Natural killer cell treated with Interleukin-12 subunit alpha and Interleukin-12 subunit beta and Interleukin-15 and Interleukin-18, amount 100 ng/mL, for 72 hours (primary cell): ENCODE measurements around the gene HECW1. TPM values are rescaled to one million over a fixed set of nuclear protein-coding genes. Genes with fewer than 3 reads are reported as not detected.
"Not testable (repeated sequence)": the region's sequence is repeated elsewhere in the genome, so short reads cannot be mapped to it uniquely, and the experiment has no call there.

ENCODE experiments used
- ATAC-seq, 2 donors: fragments of 150-1000 bp; cut with Tn5 transposase in 1 of 2; sonication (Bioruptor Pico), chemical (Tn5 transposase) in 1 of 2; 2 replicates each; pipeline ENCODE4 v1.10.0; 2021
- DNase-seq: peaks from one replicate; pipeline ENCODE4 v3.0.0; 2022; ENCODE audit warnings: low spot score
- H3K27ac Mint-ChIP-seq, 2 donors: 1 replicate in 1 of 2; 2 replicates in 1 of 2; pipeline ENCODE4 v1.8.0; 2022; ENCODE audit warnings: mixed read lengths in 2 of 2, mild to moderate bottlenecking in 1 of 2, moderate library complexity in 1 of 2
- H3K27me3 Mint-ChIP-seq, 2 donors: 1 replicate in 1 of 2; 2 replicates in 1 of 2; pipeline ENCODE4 v1.8.0; 2022; ENCODE audit warnings: mixed read lengths in 2 of 2
- H3K36me3 Mint-ChIP-seq: one replicate; pipeline ENCODE4 v1.8.0; 2022; ENCODE audit warnings: mixed read lengths
- H3K4me1 Mint-ChIP-seq, 2 donors: 1 replicate in 1 of 2; 2 replicates in 1 of 2; pipeline ENCODE4 v1.8.0; 2022; ENCODE audit warnings: low read depth in 2 of 2, mixed read lengths in 2 of 2, mild to moderate bottlenecking in 1 of 2
- H3K4me3 Mint-ChIP-seq: one replicate; pipeline ENCODE4 v1.8.0; 2022; ENCODE audit warnings: mixed read lengths
- H3K9me3 Mint-ChIP-seq: 2 replicates; pipeline ENCODE4 v1.8.0; 2022; ENCODE audit warnings: mixed read lengths
- total RNA-seq, 2 donors: library from RNA; stranded (reverse); gene quantifications; one replicate each; pipeline ENCODE4 v1.2.3, GENCODE V29; 2022

The HECW1 gene
- total RNA-seq, 2 donors from 2014 or later, result not detected

GRCh38 chr7:43117861-43118260 is 5.4 kb downstream of the HECW1 start:
- Mint-ChIP-seq H3K4me3 (no peak overlapping the region), H3K27me3 (peaks cover 38 to 41% of the 10 kb centered on the region in 2 donors), H3K36me3 (no peaks in the 10 kb centered on the region), H3K27ac (no peak overlapping the region), H3K9me3 (no peaks in the 10 kb centered on the region), H3K4me1 (no peaks in the 10 kb centered on the region)
- DNase-seq (no peak), ATAC-seq (no peak)

GRCh38 chr7:43118313-43118712 is 5.9 kb downstream of the HECW1 start:
- H3K27me3 Mint-ChIP-seq, result peaks cover 38 to 41% of the 10 kb centered on the region in 2 donors
- ATAC-seq (no peak), DNase-seq (no peak)
- no peak overlapping the region for H3K27ac Mint-ChIP-seq
- no peaks in the 10 kb centered on the region for H3K36me3 Mint-ChIP-seq
- no peaks in the 10 kb centered on the region for H3K9me3 Mint-ChIP-seq
- no peak overlapping the region for H3K4me3 Mint-ChIP-seq
- H3K4me1 Mint-ChIP-seq, result no peaks in the 10 kb centered on the region

DNA sequence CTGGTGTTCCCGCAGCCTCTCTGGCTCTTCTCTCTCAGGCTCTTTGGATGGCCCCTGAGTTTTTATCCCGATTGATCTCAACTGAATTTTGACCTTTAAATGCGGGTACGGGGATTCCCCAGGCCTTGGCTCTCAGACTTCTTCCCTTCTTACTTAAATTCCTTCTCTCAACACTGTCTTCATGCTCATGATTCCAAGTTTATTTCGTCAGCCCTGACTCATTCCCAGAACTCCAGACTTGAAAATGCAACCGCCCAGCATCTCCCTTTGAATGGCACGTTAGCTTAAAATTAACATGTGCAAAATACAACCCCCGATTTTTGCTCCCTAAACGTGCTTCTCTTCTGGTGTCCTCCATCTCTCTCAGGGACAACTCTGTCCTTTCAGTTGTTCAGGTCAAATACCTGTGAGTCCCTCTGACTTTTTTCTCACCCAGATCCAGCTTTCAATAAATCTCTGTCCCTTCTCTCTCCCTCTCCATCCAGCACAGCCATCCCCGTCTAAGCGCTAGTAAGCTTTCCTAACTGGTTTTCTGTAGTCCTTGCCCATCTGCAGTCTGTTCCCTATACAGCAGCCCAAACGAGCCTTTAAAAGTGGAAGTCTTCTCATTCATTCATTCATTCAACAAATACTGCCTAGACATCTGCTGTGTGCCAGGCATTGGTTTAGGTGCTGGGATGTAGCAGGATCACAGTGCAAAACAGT is 7.1 kb downstream of the HECW1 start:
- Mint-ChIP-seq H3K27ac (no peak overlapping the region), H3K27me3 (peaks cover 31 to 35% of the 10 kb centered on the region in 2 donors), H3K4me1 (no peaks in the 10 kb centered on the region), H3K36me3 (no peaks in the 10 kb centered on the region), H3K9me3 (no peaks in the 10 kb centered on the region), H3K4me3 (no peak overlapping the region)
- no peak for ATAC-seq
- no peak for DNase-seq

DNA sequence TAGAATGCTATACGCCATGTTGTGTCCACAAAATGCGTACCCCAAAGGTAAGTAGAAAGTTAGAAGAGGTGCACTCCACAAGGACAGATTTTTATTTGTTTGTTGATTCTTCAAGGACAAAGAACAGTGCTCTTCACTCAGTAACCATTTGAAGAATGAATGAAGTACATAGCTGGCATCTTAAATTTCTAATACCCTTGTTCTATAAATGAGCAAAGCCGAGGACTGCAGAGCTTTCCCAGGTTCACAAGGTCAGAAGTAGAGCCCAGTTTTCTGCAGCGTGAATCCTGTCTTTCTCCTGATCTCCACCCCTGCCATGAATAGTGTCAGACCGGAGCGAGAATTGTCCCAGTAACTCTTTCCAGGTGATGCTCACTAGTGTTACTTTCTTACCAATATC is 9.5 kb downstream of the HECW1 start:
- Mint-ChIP-seq H3K27ac (no peak overlapping the region), H3K27me3 (peaks cover 11 to 23% of the 10 kb centered on the region in 2 donors), H3K36me3 (no peaks in the 10 kb centered on the region), H3K9me3 (no peaks in the 10 kb centered on the region), H3K4me1 (no peaks in the 10 kb centered on the region), H3K4me3 (no peak overlapping the region)
- no peak for ATAC-seq
- DNase-seq, result no peak

GRCh38 chr7:43123457-43123856 is 11.0 kb downstream of the HECW1 start:
- Mint-ChIP-seq H3K27ac (no peak overlapping the region), H3K4me3 (no peak overlapping the region), H3K36me3 (no peaks in the 10 kb centered on the region), H3K27me3 (peaks cover 13 to 14% of the 10 kb centered on the region in 2 donors), H3K4me1 (no peaks in the 10 kb centered on the region), H3K9me3 (no peaks in the 10 kb centered on the region)
- DNase-seq (no peak), ATAC-seq (no peak)

DNA sequence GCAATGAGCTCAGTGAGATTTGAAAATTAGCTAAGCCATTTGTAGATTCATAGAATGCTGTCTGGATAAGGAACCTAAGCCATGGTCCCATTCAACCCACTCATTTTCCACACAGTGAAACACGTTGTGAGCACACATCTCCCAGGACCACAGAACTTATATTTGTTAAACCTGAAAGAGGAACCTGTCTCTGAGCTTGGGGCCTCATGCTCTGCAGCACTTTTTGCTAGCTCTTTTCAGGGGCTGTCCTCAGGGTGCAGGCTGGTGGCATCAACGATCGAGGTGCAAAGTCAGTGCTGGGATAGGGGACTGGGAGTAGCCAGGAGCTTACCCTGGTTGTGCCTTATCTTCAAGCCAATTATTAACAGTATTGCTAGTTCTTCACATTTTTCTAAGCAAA is 11.9 kb downstream of the HECW1 start:
- ATAC-seq (no peak), DNase-seq (no peak)
- Mint-ChIP-seq H3K27me3 (peaks cover 14 to 19% of the 10 kb centered on the region in 2 donors), H3K4me1 (no peaks in the 10 kb centered on the region), H3K36me3 (no peaks in the 10 kb centered on the region), H3K4me3 (no peak overlapping the region), H3K27ac (no peak overlapping the region), H3K9me3 (no peaks in the 10 kb centered on the region)

DNA sequence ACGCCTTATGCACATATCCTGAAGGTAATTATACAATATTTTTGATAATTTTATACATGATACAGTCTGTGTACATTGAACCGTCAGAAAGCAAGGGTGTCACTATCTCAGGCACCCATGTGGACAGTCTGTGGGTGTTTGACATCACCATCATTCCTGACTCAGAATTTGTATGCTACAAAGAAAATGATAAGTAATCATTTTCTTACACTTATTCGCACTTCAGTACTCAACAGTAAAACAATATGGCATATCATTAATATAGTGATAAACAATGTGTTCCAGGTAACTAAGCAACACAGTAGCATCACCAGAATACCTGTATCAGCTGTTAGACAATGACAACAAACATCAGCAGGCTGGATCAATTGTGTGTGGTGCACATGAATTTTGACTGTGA is 17.9 kb downstream of the HECW1 start:
- peaks cover 9 to 32% of the 10 kb centered on the region in 2 donors for H3K27me3 Mint-ChIP-seq
- DNase-seq, result no peak
- no peak overlapping the region for H3K27ac Mint-ChIP-seq
- no peak overlapping the region for H3K4me3 Mint-ChIP-seq
- H3K4me1 Mint-ChIP-seq, result no peaks in the 10 kb centered on the region
- ATAC-seq, result no peak
- no peaks in the 10 kb centered on the region for H3K9me3 Mint-ChIP-seq
- H3K36me3 Mint-ChIP-seq, result no peaks in the 10 kb centered on the region

DNA sequence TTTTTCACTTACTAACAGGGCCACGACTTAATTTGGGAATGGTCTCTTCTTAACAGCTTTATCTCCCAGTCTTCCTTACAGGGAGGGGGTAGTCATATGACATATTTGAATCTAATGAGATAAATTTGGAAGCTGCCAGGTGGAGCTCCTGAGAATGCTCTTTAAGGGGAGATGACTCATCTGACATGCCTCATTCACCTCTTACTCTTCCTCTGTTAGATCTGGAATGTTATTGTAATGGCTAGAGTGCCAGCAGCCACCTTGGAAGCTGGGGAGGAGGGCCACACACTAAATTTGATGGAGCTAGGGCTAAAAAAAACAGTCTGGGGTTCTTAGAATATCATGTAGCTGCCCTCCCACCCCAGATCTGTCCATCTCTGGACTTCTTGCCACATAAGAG is 22.7 kb downstream of the HECW1 start:
- Mint-ChIP-seq H3K36me3 (no peaks in the 10 kb centered on the region), H3K27ac (no peak overlapping the region), H3K4me3 (no peak overlapping the region), H3K4me1 (no peaks in the 10 kb centered on the region), H3K9me3 (no peaks in the 10 kb centered on the region), H3K27me3 (peaks cover 13 to 33% of the 10 kb centered on the region in 2 donors)
- ATAC-seq, result no peak
- no peak for DNase-seq

DNA sequence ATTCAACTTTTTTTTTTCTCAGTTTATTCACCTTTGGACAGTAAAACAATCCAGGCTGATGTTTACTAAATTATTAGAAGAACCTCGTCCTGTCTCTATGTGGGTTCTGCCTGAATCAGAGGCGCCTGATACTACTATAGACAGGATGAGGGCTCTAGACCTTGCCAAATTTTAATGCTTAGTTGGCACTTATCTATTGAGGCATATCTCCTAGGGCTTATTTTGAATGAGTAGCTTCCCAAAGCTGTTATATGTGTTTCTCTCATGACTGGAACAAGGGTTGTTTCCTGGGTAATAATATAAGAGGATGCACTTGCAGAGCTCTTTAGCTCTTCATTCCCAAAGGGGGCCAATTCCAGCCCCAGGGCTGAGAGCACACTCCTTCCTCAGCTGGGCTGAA is 23.6 kb downstream of the HECW1 start:
- DNase-seq (no peak), ATAC-seq (no peak)
- peaks cover 18 to 42% of the 10 kb centered on the region in 2 donors for H3K27me3 Mint-ChIP-seq
- H3K4me1 Mint-ChIP-seq, result no peaks in the 10 kb centered on the region
- no peaks in the 10 kb centered on the region for H3K36me3 Mint-ChIP-seq
- H3K27ac Mint-ChIP-seq, result no peak overlapping the region
- no peak overlapping the region for H3K4me3 Mint-ChIP-seq
- no peaks in the 10 kb centered on the region for H3K9me3 Mint-ChIP-seq

- not testable (repeated sequence) for ATAC-seq, H3K9me3 Mint-ChIP-seq, DNase-seq, H3K4me3 Mint-ChIP-seq, H3K27ac Mint-ChIP-seq, H3K36me3 Mint-ChIP-seq, H3K4me1 Mint-ChIP-seq
- H3K27me3 Mint-ChIP-seq, result peaks cover 18 to 40% of the 10 kb centered on the region in 2 donors
Measured at GRCh38 chr7:43137121-43137744, 24.8 kb downstream of the HECW1 start.

- no peaks in the 10 kb centered on the region for H3K4me1 Mint-ChIP-seq
- H3K9me3 Mint-ChIP-seq, result no peaks in the 10 kb centered on the region
- ATAC-seq, result no peak
- DNase-seq, result no peak
- H3K36me3 Mint-ChIP-seq, result no peaks in the 10 kb centered on the region
- H3K27ac Mint-ChIP-seq, result no peak overlapping the region
- H3K27me3 Mint-ChIP-seq, result peaks cover 18 to 34% of the 10 kb centered on the region in 2 donors
- H3K4me3 Mint-ChIP-seq, result no peak overlapping the region
Measured at GRCh38 chr7:43137811-43138210, 25.4 kb downstream of the HECW1 start.

GRCh38 chr7:43138710-43139109 is 26.3 kb downstream of the HECW1 start:
- ATAC-seq (no peak), DNase-seq (no peak)
- H3K36me3 Mint-ChIP-seq, result no peaks in the 10 kb centered on the region
- H3K27ac Mint-ChIP-seq, result no peak overlapping the region
- no peak overlapping the region for H3K4me3 Mint-ChIP-seq
- H3K4me1 Mint-ChIP-seq, result no peaks in the 10 kb centered on the region
- no peaks in the 10 kb centered on the region for H3K9me3 Mint-ChIP-seq
- H3K27me3 Mint-ChIP-seq, result peaks cover 16 to 27% of the 10 kb centered on the region in 2 donors

DNA sequence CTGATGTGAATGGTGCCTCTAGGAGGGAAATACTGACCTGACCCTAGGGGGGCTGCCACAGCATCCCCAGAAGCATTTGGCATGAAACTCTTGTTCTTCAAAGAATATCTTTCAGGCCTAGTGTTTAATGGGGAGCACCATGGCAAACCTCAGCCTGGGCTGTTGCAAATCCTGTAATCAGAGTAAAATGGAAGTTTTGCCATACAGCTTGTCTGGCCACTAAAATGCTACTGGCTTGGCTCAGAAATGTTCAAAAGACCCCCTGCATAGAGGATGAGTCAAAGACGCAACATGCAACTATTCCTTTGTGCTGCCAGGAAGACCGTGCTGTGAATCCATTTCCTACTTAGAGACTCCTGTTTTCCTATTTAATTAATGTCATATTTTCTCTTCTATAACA is 26.7 kb downstream of the HECW1 start:
- no peaks in the 10 kb centered on the region for H3K4me1 Mint-ChIP-seq
- H3K4me3 Mint-ChIP-seq, result no peak overlapping the region
- H3K36me3 Mint-ChIP-seq, result no peaks in the 10 kb centered on the region
- peaks cover 16 to 25% of the 10 kb centered on the region in 2 donors for H3K27me3 Mint-ChIP-seq
- no peak overlapping the region for H3K27ac Mint-ChIP-seq
- DNase-seq, result no peak
- H3K9me3 Mint-ChIP-seq, result no peaks in the 10 kb centered on the region
- ATAC-seq, result no peak

DNA sequence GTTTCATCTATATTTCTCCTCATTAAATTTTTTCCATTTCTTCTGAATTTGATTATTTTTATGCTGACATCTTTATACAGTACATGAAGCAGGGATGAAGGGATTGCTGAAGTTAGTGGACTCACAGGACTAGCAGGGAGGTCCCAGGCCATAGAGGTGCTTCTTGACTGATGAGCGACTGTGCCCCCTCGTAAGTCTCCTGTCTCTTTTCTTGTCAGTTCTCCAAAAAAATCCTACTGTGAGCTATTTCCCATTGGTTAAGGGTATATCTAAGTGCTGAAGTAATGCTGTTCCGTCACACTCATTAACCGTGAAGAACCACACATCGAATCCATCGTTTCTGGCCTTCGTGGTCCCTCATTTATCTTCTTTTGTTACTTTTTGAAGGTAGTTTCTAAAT is 27.7 kb downstream of the HECW1 start:
- peaks cover 14 to 20% of the 10 kb centered on the region in 2 donors for H3K27me3 Mint-ChIP-seq

More for the DNA sequence above, 27.7 kb downstream of the HECW1 start:
- DNase-seq (no peak), ATAC-seq (no peak)
- Mint-ChIP-seq H3K27ac (no peak overlapping the region), H3K9me3 (no peaks in the 10 kb centered on the region), H3K4me1 (no peaks in the 10 kb centered on the region), H3K4me3 (no peak overlapping the region), H3K36me3 (no peaks in the 10 kb centered on the region)
